Right hindlimb (tissue), 1 donor: ENCODE measurements around the gene RBM18.
A peak's percentile ranks its signal among the peaks of the same experiment; 100 is the strongest.

Source experiments
- DNase-seq: peaks from one replicate; pipeline ENCODE4 v3.0.0-alpha.2; 2018

RBM18 gene

GRCh38 chr9:122256206-122256605 lies 8.4 kb downstream of the RBM18 start:
- DNase-seq: no peak

DNA sequence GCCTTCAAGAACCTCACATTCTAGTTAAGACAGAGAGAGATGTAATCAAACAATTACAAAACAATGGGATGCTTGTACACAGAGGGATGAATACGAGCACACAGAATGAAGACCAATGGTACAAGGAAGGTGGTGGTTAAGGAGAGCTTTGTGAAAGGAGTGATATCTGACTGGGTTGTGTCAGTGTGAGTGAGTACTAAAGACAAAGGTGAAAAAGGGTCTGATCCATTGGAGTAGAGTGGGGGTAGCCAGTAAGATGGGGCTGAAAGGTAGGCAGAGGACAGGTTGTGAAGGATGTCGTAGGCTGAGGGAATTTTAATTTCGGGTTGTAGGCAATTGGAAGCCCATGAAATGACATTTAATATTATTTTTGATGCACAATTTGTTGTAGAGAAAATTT lies 9.9 kb downstream of the RBM18 start:
- no peak for DNase-seq

GRCh38 chr9:122252796-122253195 lies 11.8 kb downstream of the RBM18 start:
- no peak for DNase-seq

DNA sequence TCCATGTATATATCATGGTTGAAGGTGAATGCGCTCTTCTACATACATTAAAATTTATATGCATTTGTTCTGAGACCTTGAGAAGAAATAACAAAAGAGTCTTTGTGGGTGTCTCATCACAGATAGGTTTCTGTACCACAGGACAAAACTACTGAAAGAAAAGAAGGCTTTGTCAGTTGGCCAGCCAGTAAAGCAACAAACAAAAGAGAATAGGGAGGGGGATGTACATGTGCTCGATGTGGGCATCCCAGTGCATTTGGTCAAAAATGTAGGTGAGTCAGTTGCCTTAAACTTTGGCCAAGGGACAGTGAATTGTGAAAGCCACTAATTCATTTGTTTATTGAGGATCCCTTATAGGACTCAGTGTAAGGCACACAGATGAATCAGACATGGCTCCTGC lies 13.3 kb downstream of the RBM18 start:
- DNase-seq: no peak

DNA sequence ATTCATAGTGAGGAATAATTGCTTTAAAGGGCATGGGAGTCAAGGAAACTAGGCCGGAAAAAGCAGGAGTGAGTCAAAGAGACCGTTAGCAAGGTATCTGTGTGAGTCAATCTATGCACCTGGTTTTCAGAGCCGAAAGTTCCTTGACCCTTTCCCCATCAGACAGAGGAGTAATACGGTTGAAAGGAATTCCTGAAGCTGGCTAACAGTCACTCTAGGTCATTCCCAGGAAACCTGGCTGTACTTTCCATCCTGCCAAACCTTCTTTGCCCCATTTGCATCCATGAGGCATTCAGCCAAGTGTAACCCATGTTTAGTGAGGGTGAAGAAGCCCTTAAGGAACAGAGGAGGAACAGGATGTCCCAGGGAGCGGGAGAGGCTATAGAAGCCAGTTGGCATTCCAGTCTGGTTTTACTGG lies 16.2 kb downstream of the RBM18 start:
- DNase-seq: no peak

GRCh38 chr9:122246666-122247065 lies 18.0 kb downstream of the RBM18 start:
- DNase-seq: no peak

- no peak for DNase-seq
These were observed 20.3 kb downstream of the RBM18 start for GRCh38 chr9:122244349-122244748.

GRCh38 chr9:122239722-122240121 lies 24.9 kb downstream of the RBM18 start:
- DNase-seq: no peak

- DNase-seq: no peak
These were observed 28.0 kb downstream of the RBM18 start for GRCh38 chr9:122236681-122237080.

DNA sequence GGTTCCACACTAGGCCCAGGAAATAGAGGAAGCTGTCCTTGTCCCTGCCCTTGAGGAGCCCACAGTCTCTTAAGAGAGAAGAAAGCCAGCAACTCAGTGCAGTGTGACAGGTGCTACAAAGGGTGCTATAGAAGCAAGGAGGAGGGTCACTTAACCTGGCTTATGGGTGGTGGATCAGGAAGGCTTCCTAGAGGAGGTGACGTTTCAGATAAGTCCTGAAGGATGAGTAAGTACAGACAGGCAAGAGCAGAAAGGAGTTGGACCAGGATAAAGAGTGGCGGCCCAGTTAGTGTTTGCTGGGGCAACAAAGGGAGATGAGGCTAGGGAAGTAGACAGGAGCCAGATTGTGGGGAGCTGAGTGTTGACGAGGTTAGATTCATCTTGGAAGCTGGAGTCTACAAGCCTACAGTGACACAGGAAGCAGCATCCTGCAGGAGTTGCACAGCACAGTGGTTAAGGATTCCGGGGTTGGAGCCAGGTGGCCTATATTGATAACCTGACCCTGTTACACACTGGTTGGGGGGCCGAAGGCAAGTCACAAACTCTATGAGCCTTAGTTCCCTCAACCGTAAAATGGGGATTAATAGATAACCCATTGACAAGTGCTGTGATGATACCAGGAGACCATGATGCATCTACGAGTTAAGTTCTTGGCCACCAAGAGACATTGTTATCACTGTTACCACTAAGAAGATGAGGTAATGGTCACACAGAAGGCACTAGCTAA lies 30.5 kb downstream of the RBM18 start:
- no peak for DNase-seq

- DNase-seq: no peak
These were observed 31.8 kb downstream of the RBM18 start for GRCh38 chr9:122232796-122233306.

DNA sequence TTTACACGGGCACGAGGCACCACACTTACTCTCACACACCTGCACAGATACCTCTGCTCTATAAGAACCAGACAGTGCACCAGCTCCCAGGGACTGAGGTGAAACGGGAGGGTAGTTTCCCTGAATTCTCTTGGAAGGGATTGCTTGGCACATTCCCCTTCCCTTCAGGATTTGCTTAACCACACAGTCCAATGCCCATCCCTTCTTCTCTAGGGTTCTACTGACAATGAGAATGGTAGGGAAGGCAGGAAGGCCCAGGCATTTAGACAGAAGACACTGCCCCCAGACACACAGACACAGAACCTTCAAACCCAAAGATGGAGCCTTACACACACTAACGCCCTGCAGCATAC lies 35.2 kb downstream of the RBM18 start:
- DNase-seq: no peak

GRCh38 chr9:122228568-122229484 lies 35.8 kb downstream of the RBM18 start, which contains the start of gene LHX6:
TSS of gene LHX6 (minus strand) at chr9:122228957. CDS start at chr9:122228740, 217 bp downstream.
- peak; percentile 46 for DNase-seq

- DNase-seq: no peak
These were observed 36.5 kb downstream of the RBM18 start for GRCh38 chr9:122228191-122228567.

DNA sequence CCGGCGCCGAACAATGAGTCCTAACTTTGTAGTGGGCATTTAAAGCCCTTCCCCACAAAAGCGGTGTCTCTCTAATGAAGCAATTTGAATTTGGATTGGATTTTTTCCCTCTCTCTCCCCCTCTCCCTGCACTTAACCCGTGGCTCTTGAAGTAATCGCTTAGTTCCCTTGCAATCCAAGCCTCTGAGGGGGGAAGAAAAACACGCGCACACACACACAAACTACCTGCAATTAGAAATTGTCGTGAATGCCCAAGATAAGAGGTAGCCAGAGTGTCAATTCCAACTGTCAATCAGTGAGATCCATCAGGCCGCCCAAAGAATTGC lies 37.1 kb downstream of the RBM18 start:
- DNase-seq: no peak

- no peak for DNase-seq
These were observed 37.7 kb downstream of the RBM18 start for GRCh38 chr9:122226758-122227574.

- DNase-seq: no peak
These were observed 38.4 kb downstream of the RBM18 start for GRCh38 chr9:122226142-122226757.

GRCh38 chr9:122225312-122226141 lies 39.1 kb downstream of the RBM18 start:
- no peak for DNase-seq

DNA sequence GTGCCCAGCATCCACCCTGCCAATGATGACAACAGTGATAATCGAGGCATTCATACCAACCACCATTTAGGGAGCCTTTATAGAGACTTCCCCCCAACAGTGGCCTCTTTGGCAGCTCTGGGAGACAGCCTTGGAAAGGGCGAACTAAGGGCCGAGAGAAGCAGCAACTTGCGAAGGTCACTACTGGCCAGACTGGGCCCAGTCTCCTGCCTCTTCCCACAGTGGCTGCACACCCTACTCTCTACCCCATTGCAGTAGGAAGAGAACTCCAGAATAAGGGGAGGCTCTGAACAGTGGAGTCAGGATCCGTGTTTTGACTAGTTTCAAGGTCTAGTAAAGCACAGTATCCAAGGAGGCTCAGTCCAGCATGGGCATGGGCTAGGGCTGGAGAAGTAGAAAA lies 41.2 kb downstream of the RBM18 start:
- DNase-seq: no peak

GRCh38 chr9:122222791-122223190 lies 41.8 kb downstream of the RBM18 start:
- no peak for DNase-seq

DNA sequence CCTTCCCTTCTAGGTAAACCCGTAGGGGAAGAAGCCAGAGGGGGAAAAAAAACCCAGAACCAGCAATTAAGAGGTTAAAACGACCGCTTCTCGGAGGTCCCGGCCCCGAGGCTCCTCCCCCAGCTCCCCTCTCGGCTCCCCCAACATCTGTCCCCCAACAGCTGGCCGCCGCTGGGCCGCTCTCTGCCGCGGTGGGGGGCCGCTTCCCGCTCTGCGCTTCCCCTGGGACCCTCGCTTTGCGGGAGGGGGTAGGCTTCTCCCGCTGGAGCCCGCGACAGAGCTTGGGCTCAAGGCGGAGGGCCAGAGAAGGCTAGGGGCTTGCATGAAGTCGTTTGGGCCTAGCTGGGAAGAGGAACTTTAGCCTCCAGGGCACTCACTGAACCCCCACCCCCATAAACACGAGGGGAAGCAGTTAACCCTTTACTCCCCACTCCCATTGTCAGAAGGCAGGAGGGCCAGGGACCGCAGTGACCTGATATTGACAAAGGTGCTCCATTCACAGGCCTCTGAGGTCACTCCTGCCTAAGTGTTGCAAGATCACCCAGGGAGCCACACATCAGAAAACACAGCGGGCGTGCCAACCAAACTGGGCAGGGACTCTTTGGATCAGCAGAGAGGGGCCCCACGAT lies 43.3 kb downstream of the RBM18 start:
- peak; percentile 51 for DNase-seq
